CD14-positive monocyte (primary cell): Measurements from ENCODE around the gene FOXD3. TPM values are rescaled to one million over a fixed set of nuclear protein-coding genes. Genes with fewer than 3 reads are reported as not detected.

Experiments
- DNase-seq, 3 donors: peaks; one replicate each; pipeline ENCODE4 v3.0.0-alpha.2; 2011 to 2022
- H2AFZ ChIP-seq: 2 replicates; pipeline ENCODE4 v1.6.0; 2012; ENCODE audit warnings: mild to moderate bottlenecking, low read depth, low read length, inconsistent platforms; ENCODE audit not compliant: insufficient read depth, poor library complexity, severe bottlenecking
- H3K27ac ChIP-seq, 2 donors: 1 replicate in 1 of 2; 2 replicates in 1 of 2; pipeline ENCODE4 v1.5.1; 2012 to 2013; ENCODE audit warnings: low read length in 2 of 2, control low read depth in 1 of 2, inconsistent platforms in 1 of 2, low read depth in 1 of 2, mild to moderate bottlenecking in 1 of 2
- H3K27me3 ChIP-seq, 2 donors: one replicate each; pipeline versions ENCODE4 v1.6.0 to v1.6.1; 2011 to 2013; ENCODE audit warnings: low read length in 2 of 2; ENCODE audit not compliant: control insufficient read depth in 2 of 2, insufficient read depth in 2 of 2
- H3K36me3 ChIP-seq, 2 donors: replicated peaks in 1 of 2; 1 replicate in 1 of 2; 2 replicates in 1 of 2; pipeline versions ENCODE4 v1.5.1 to v1.6.1; 2012 to 2013; ENCODE audit warnings: low read length in 2 of 2, control low read depth in 1 of 2, inconsistent platforms in 1 of 2, mild to moderate bottlenecking in 1 of 2; ENCODE audit not compliant: insufficient read depth in 2 of 2, control insufficient read depth in 1 of 2
- H3K4me1 ChIP-seq, 2 donors: 1 replicate in 1 of 2; 2 replicates in 1 of 2; pipeline versions ENCODE4 v1.5.1 to v1.6.1; 2012 to 2013; ENCODE audit warnings: low read length in 2 of 2, control low read depth in 1 of 2, inconsistent platforms in 1 of 2, mild to moderate bottlenecking in 1 of 2, moderate library complexity in 1 of 2; ENCODE audit not compliant: insufficient read depth in 2 of 2, control insufficient read depth in 1 of 2
- H3K4me2 ChIP-seq: replicated peaks from 2 replicates; pipeline ENCODE3; 2012; ENCODE audit warnings: low read length, moderate library complexity, mild to moderate bottlenecking; ENCODE audit not compliant: poor library complexity, severe bottlenecking; ENCODE audit errors: extremely low read depth
- H3K4me3 ChIP-seq, 3 experiments: fragments of 200-600 bp in 1 of 3; sonication (generic) in 1 of 3; replicated peaks in 1 of 3; 1 replicate in 2 of 3; 2 replicates in 1 of 3; pipeline ENCODE4 v1.5.1; 2011 to 2013; ENCODE audit warnings: low read length in 3 of 3, mild to moderate bottlenecking in 3 of 3, control low read depth in 2 of 3, low read depth in 2 of 3, inconsistent platforms in 1 of 3, moderate library complexity in 1 of 3
- H3K79me2 ChIP-seq: 2 replicates; pipeline ENCODE4 v1.6.0; 2012; ENCODE audit warnings: mild to moderate bottlenecking, control low read depth, inconsistent platforms, low read length, moderate library complexity; ENCODE audit not compliant: insufficient read depth
- H3K9ac ChIP-seq: 2 replicates; pipeline ENCODE4 v1.6.0; 2017; ENCODE audit warnings: low read length, mild to moderate bottlenecking; ENCODE audit not compliant: insufficient read depth, poor library complexity, severe bottlenecking
- H3K9me3 ChIP-seq, 2 donors: replicated peaks in 1 of 2; 1 replicate in 1 of 2; 2 replicates in 1 of 2; pipeline versions ENCODE4 v1.5.1 to v1.6.1; 2012 to 2013; ENCODE audit warnings: low read length in 2 of 2, control low read depth in 1 of 2; ENCODE audit not compliant: control insufficient read depth in 1 of 2, insufficient read depth in 1 of 2
- H4K20me1 ChIP-seq: 2 replicates; pipeline ENCODE4 v1.6.0; 2012; ENCODE audit warnings: mild to moderate bottlenecking, low read length, control low read depth, moderate library complexity; ENCODE audit not compliant: insufficient read depth
- H3K27ac Mint-ChIP-seq, 7 donors: one replicate each; pipeline ENCODE4 v1.8.0; 2020; ENCODE audit warnings: mild to moderate bottlenecking in 7 of 7, mixed read lengths in 7 of 7, moderate library complexity in 6 of 7, inconsistent platforms in 2 of 7
- H3K27me3 Mint-ChIP-seq, 3 donors: one replicate each; pipeline ENCODE4 v1.8.0; 2021 to 2022; ENCODE audit warnings: low read depth in 3 of 3, mild to moderate bottlenecking in 3 of 3, mixed read lengths in 3 of 3, moderate library complexity in 3 of 3, inconsistent platforms in 1 of 3
- H3K36me3 Mint-ChIP-seq, 2 donors: one replicate each; pipeline ENCODE4 v1.8.0; 2020; ENCODE audit warnings: mixed read lengths in 2 of 2, inconsistent platforms in 1 of 2, mild to moderate bottlenecking in 1 of 2
- H3K4me1 Mint-ChIP-seq: one replicate; pipeline ENCODE4 v1.8.0; 2020; ENCODE audit warnings: mild to moderate bottlenecking, mixed read lengths
- H3K4me3 Mint-ChIP-seq, 2 donors: one replicate each; pipeline ENCODE4 v1.8.0; 2020; ENCODE audit warnings: mild to moderate bottlenecking in 2 of 2, mixed read lengths in 2 of 2, moderate library complexity in 1 of 2
- H3K9me3 Mint-ChIP-seq, 7 donors: one replicate each; pipeline ENCODE4 v1.8.0; 2020 to 2022; ENCODE audit warnings: mixed read lengths in 7 of 7, mild to moderate bottlenecking in 6 of 7, moderate library complexity in 6 of 7, inconsistent platforms in 2 of 7
- CTCF ChIP-seq: fragments of 200-600 bp; IDR thresholded peaks from one replicate; pipeline ENCODE4 v1.8.0; 2022; ENCODE audit warnings: antibody characterized with exemption, mild to moderate bottlenecking
- WGBS: methylation state at CpG from one replicate; pipeline ENCODE4 v1.1.5; 2013; ENCODE audit warnings: missing lambda C conversion rate; ENCODE audit not compliant: insufficient coverage; 5-methylcytosine and 5-hydroxymethylcytosine counted together
- intact Hi-C, 2 donors: fragments of 100-400 bp; cut with micrococcal nuclease; formaldehyde crosslinking; loops; one replicate each; pipeline versions ENCODE4 v1.15.0 to v1.15.1; 2023
- polyA plus RNA-seq, 3 donors: library from polyadenylated mRNA; depleted of rRNA in 1 of 3; unstranded in 2 of 3; stranded (reverse) in 1 of 3; fragments of 300-500 nt in 2 of 3; fragments of >200 nt in 1 of 3; fragmentation: Illumina TruSeq in 2 of 3; gene quantifications; 1 replicate in 2 of 3; 2 replicates in 1 of 3; pipeline ENCODE4 v1.2.3, GENCODE V29; 2012 to 2021

The FOXD3 gene
- polyA plus RNA-seq, 3 donors: not detected

- Mint-ChIP-seq H3K9me3 (peaks cover 0 to 10% (median 3%) of the 10 kb centered on the region in 7 donors), H3K27me3 (peaks cover 7 to 23% (median 12%) of the 10 kb centered on the region in 3 donors), H3K27ac (no peak overlapping the region), H3K4me3 (no peak overlapping the region), H3K4me1 (no peaks in the 10 kb centered on the region), H3K36me3 (no peaks in the 10 kb centered on the region)
- no peak overlapping the region for H3K4me2 ChIP-seq
- H4K20me1 ChIP-seq: no peaks in the 10 kb centered on the region
- H3K36me3 ChIP-seq: no peaks in the 10 kb centered on the region
- H3K9ac ChIP-seq: no peak overlapping the region
- 40% methylated on average over 2 of the region's 6 CpGs for WGBS
- peaks cover 4% of the 10 kb centered on the region in 2 donors for H3K27me3 ChIP-seq
- DNase-seq: no peak
- TF ChIP-seq CTCF: no peak
- no peak overlapping the region for H3K27ac ChIP-seq
- no peaks in the 10 kb centered on the region for H3K9me3 ChIP-seq
- intact Hi-C loops: loop anchor here in 1 of 2 donors (5.0 kb wide), 1 partner anchor 52 kb away; no protein-coding TSS in a partner anchor
- no peak overlapping the region for H2AFZ ChIP-seq
- no peak overlapping the region for H3K4me3 ChIP-seq
- no peaks in the 10 kb centered on the region for H3K79me2 ChIP-seq
- H3K4me1 ChIP-seq: no peaks in the 10 kb centered on the region
These were observed 27.4 kb upstream of the FOXD3 start for GRCh38 chr1:63294803-63295594.

GRCh38 chr1:63304410-63304809, 18.0 kb upstream of the FOXD3 start:
- Mint-ChIP-seq H3K4me1 (no peaks in the 10 kb centered on the region), H3K4me3 (no peak overlapping the region), H3K9me3 (peaks cover 7 to 26% (median 13%) of the 10 kb centered on the region in 7 donors), H3K27me3 (peaks cover 16 to 37% (median 16%) of the 10 kb centered on the region in 3 donors), H3K27ac (no peak overlapping the region), H3K36me3 (no peaks in the 10 kb centered on the region)
- Histone ChIP-seq H3K36me3 (no peaks in the 10 kb centered on the region), H3K79me2 (no peaks in the 10 kb centered on the region), H3K27ac (no peak overlapping the region), H3K4me3 (no peak overlapping the region), H3K27me3 (peaks cover 16 to 29% of the 10 kb centered on the region in 2 donors), H3K4me2 (no peak overlapping the region), H3K9ac (no peak overlapping the region), H3K4me1 (no peaks in the 10 kb centered on the region), H2AFZ (no peak overlapping the region), H4K20me1 (no peaks in the 10 kb centered on the region), H3K9me3 (peaks cover 5 to 20% of the 10 kb centered on the region in 2 donors)
- DNase-seq: no peak
- TF ChIP-seq CTCF: no peak
- WGBS: no CpG with 5 or more reads among the region's 2 CpGs
- intact Hi-C loops: no loop called here
